Esophagus squamous epithelium (tissue), 4 donors: Measurements from ENCODE around the gene CAMTA1.

Source experiments
- POLR2A ChIP-seq, 4 donors: fragments of 450-650 bp; IDR thresholded peaks; one replicate each; pipeline ENCODE4 v1.6.1; 2017; ENCODE audit warnings: antibody characterized with exemption in 4 of 4, mild to moderate bottlenecking in 4 of 4, moderate library complexity in 3 of 4
- TF ChIP-seq, protein P1 (sequence below), 6 experiments: fragments of 450-650 bp in 4 of 6; fragments of 200-600 bp in 2 of 6; sonication (generic) in 2 of 6; IDR thresholded peaks; one replicate each; pipeline ENCODE4 v1.5.1; 2016 to 2019; ENCODE audit warnings: antibody characterized with exemption in 6 of 6, mild to moderate bottlenecking in 4 of 6, moderate library complexity in 4 of 6

- TF ChIP-seq, protein P1, sequence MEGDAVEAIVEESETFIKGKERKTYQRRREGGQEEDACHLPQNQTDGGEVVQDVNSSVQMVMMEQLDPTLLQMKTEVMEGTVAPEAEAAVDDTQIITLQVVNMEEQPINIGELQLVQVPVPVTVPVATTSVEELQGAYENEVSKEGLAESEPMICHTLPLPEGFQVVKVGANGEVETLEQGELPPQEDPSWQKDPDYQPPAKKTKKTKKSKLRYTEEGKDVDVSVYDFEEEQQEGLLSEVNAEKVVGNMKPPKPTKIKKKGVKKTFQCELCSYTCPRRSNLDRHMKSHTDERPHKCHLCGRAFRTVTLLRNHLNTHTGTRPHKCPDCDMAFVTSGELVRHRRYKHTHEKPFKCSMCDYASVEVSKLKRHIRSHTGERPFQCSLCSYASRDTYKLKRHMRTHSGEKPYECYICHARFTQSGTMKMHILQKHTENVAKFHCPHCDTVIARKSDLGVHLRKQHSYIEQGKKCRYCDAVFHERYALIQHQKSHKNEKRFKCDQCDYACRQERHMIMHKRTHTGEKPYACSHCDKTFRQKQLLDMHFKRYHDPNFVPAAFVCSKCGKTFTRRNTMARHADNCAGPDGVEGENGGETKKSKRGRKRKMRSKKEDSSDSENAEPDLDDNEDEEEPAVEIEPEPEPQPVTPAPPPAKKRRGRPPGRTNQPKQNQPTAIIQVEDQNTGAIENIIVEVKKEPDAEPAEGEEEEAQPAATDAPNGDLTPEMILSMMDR (IDR thresholded peaks at IDR 0.05): no peak
- TF ChIP-seq POLR2A (IDR thresholded peaks at IDR 0.05): no peak
Measured at GRCh38 chr1:7266561-7266960, 481.3 kb downstream of the CAMTA1 start.
